ENCODE results near the gene ADAMTS14.
"Not testable (repeated sequence)": the region's sequence is repeated elsewhere in the genome, so short reads cannot be mapped to it uniquely, and the experiment has no call there.

The ADAMTS14 gene

GRCh38 chr10:70656489-70656888 is 15.8 kb upstream of the ADAMTS14 start:
- peak; percentile 33 to 55 for DNase-seq

- no peak for DNase-seq
These were observed 15.3 kb upstream of the ADAMTS14 start for GRCh38 chr10:70657041-70657440.

- DNase-seq: no peak
These were observed 13.6 kb upstream of the ADAMTS14 start for GRCh38 chr10:70658582-70659136.

GRCh38 chr10:70659306-70659705 is 13.0 kb upstream of the ADAMTS14 start:
- DNase-seq: no peak

- DNase-seq: no peak
These were observed 11.6 kb upstream of the ADAMTS14 start for GRCh38 chr10:70660722-70661121.

- no peak for DNase-seq
These were observed 10.5 kb upstream of the ADAMTS14 start for GRCh38 chr10:70661623-70662361.

- no peak for DNase-seq
These were observed 9.7 kb upstream of the ADAMTS14 start for GRCh38 chr10:70662362-70663220.

- DNase-seq: not testable (repeated sequence)
These were observed 8.6 kb upstream of the ADAMTS14 start for GRCh38 chr10:70663458-70664409.

GRCh38 chr10:70664702-70665195 is 7.6 kb upstream of the ADAMTS14 start:
- DNase-seq: no peak

- no peak for DNase-seq
These were observed 5.1 kb upstream of the ADAMTS14 start for GRCh38 chr10:70666960-70667798.

GRCh38 chr10:70667818-70668217 is 4.5 kb upstream of the ADAMTS14 start:
- DNase-seq: not testable (repeated sequence)

GRCh38 chr10:70668454-70668970 is 3.8 kb upstream of the ADAMTS14 start:
- DNase-seq: no peak

GRCh38 chr10:70669015-70669414 is 3.3 kb upstream of the ADAMTS14 start:
- no peak for DNase-seq

GRCh38 chr10:70669732-70670317 is 2.5 kb upstream of the ADAMTS14 start:
- DNase-seq: no peak

- no peak for DNase-seq
These were observed 614 bp upstream of the ADAMTS14 start for GRCh38 chr10:70671619-70672164.

- no peak for DNase-seq
These were observed 980 bp downstream of the ADAMTS14 start for GRCh38 chr10:70673043-70673928.

- DNase-seq: no peak
These were observed 1.7 kb downstream of the ADAMTS14 start for GRCh38 chr10:70673929-70674559.

- DNase-seq: no peak
These were observed 2.5 kb downstream of the ADAMTS14 start for GRCh38 chr10:70674560-70675495.
